Nephron progenitor cell (in vitro differentiated cells): Measurements from ENCODE around the gene PCNX2.

Experiments
- DNase-seq: peaks from one replicate; pipeline ENCODE4 v3.0.0; 2021
- H3K27ac Mint-ChIP-seq: 2 replicates; pipeline ENCODE4 v1.8.0; 2021; ENCODE audit warnings: mild to moderate bottlenecking, moderate library complexity, mixed read lengths
- H3K27me3 Mint-ChIP-seq: 2 replicates; pipeline ENCODE4 v1.8.0; 2021; ENCODE audit warnings: mild to moderate bottlenecking, low read depth, mixed read lengths; ENCODE audit not compliant: poor library complexity
- H3K36me3 Mint-ChIP-seq: 2 replicates; pipeline ENCODE4 v1.8.0; 2021; ENCODE audit warnings: low read depth, mixed read lengths
- H3K4me1 Mint-ChIP-seq: 2 replicates; pipeline ENCODE4 v1.8.0; 2021; ENCODE audit warnings: mixed read lengths
- H3K4me3 Mint-ChIP-seq: 2 replicates; pipeline ENCODE4 v1.8.0; 2021; ENCODE audit warnings: mild to moderate bottlenecking, moderate library complexity, mixed read lengths
- H3K9me3 Mint-ChIP-seq: 2 replicates; pipeline ENCODE4 v1.8.0; 2021; ENCODE audit warnings: mild to moderate bottlenecking, moderate library complexity, mixed read lengths
- CTCF ChIP-seq: fragments of 200-600 bp; sonication (generic); IDR thresholded peaks from 2 replicates; pipeline ENCODE4 v1.5.0; 2021; ENCODE audit warnings: antibody characterized with exemption

The PCNX2 gene

GRCh38 chr1:233208687-233209086 is 86.8 kb downstream of the PCNX2 start:
- H3K27me3 Mint-ChIP-seq, result no peaks in the 10 kb centered on the region
- H3K4me3 Mint-ChIP-seq, result no peak overlapping the region
- DNase-seq, result no peak
- no peak for TF ChIP-seq CTCF
- no peak overlapping the region for H3K27ac Mint-ChIP-seq
- peaks cover 21% of the 10 kb centered on the region for H3K36me3 Mint-ChIP-seq
- peaks cover under 1% of the 10 kb centered on the region for H3K4me1 Mint-ChIP-seq
- H3K9me3 Mint-ChIP-seq, result no peaks in the 10 kb centered on the region

GRCh38 chr1:233197940-233198339 is 97.6 kb downstream of the PCNX2 start:
- no peak for TF ChIP-seq CTCF
- no peak for DNase-seq
- Mint-ChIP-seq H3K27me3 (no peaks in the 10 kb centered on the region), H3K27ac (no peak overlapping the region), H3K4me3 (no peak overlapping the region), H3K9me3 (peaks cover 35% of the 10 kb centered on the region), H3K36me3 (peaks cover 73% of the 10 kb centered on the region), H3K4me1 (peaks cover 7% of the 10 kb centered on the region)

- Mint-ChIP-seq H3K9me3 (peaks cover 32% of the 10 kb centered on the region), H3K4me1 (peaks cover 24% of the 10 kb centered on the region), H3K27me3 (no peaks in the 10 kb centered on the region), H3K36me3 (peaks cover 51% of the 10 kb centered on the region), H3K27ac (peak overlapping the region; percentile 26), H3K4me3 (no peak overlapping the region)
- TF ChIP-seq CTCF, result no peak
- DNase-seq, result no peak
Measured at GRCh38 chr1:233193741-233194140, 101.8 kb downstream of the PCNX2 start.

- Mint-ChIP-seq H3K4me3 (no peak overlapping the region), H3K4me1 (peaks cover 17% of the 10 kb centered on the region), H3K36me3 (peaks cover 34% of the 10 kb centered on the region), H3K27me3 (no peaks in the 10 kb centered on the region), H3K27ac (no peak overlapping the region), H3K9me3 (peaks cover 25% of the 10 kb centered on the region)
- no peak for TF ChIP-seq CTCF
- no peak for DNase-seq
Measured at GRCh38 chr1:233190987-233191386, 104.5 kb downstream of the PCNX2 start.

GRCh38 chr1:233189526-233189925 is 106.0 kb downstream of the PCNX2 start:
- H3K27ac Mint-ChIP-seq, result no peak overlapping the region
- peaks cover 17% of the 10 kb centered on the region for H3K4me1 Mint-ChIP-seq
- TF ChIP-seq CTCF, result no peak
- peaks cover 13% of the 10 kb centered on the region for H3K9me3 Mint-ChIP-seq
- H3K4me3 Mint-ChIP-seq, result no peak overlapping the region
- DNase-seq, result no peak
- H3K36me3 Mint-ChIP-seq, result peaks cover 20% of the 10 kb centered on the region
- no peaks in the 10 kb centered on the region for H3K27me3 Mint-ChIP-seq

- H3K9me3 Mint-ChIP-seq, result no peaks in the 10 kb centered on the region
- TF ChIP-seq CTCF, result no peak
- no peak for DNase-seq
- no peak overlapping the region for H3K27ac Mint-ChIP-seq
- H3K36me3 Mint-ChIP-seq, result peaks cover 6% of the 10 kb centered on the region
- H3K4me1 Mint-ChIP-seq, result peaks cover 25% of the 10 kb centered on the region
- H3K27me3 Mint-ChIP-seq, result no peaks in the 10 kb centered on the region
- H3K4me3 Mint-ChIP-seq, result no peak overlapping the region
Measured at GRCh38 chr1:233188061-233188460, 107.5 kb downstream of the PCNX2 start.
